AG09309 (cell line): ENCODE results near the gene RNF182.

Experiments
- DNase-seq: peaks from one replicate; pipeline ENCODE4 v3.0.0-alpha.2; 2010; ENCODE audit warnings: low read depth
- H3K4me3 ChIP-seq: 2 replicates; pipeline ENCODE4 v1.5.1; 2011; ENCODE audit warnings: mild to moderate bottlenecking, low read depth, low read length, moderate library complexity; ENCODE audit not compliant: control insufficient read depth
- CTCF ChIP-seq: IDR thresholded peaks from 2 replicates; pipeline ENCODE4 v1.5.1; 2011; ENCODE audit warnings: mild to moderate bottlenecking, low read depth, low read length, inconsistent platforms; ENCODE audit not compliant: insufficient read depth, control insufficient read depth; ENCODE audit errors: missing control alignments

Gene RNF182

GRCh38 chr6:14023855-14024254 is 99.1 kb downstream of the RNF182 start:
- H3K4me3 ChIP-seq = no peak overlapping the region
- no peak for TF ChIP-seq CTCF
- no peak for DNase-seq

GRCh38 chr6:14025160-14025559 is 100.4 kb downstream of the RNF182 start:
- TF ChIP-seq CTCF = no peak
- no peak for DNase-seq
- H3K4me3 ChIP-seq = no peak overlapping the region

- TF ChIP-seq CTCF = no peak
- DNase-seq = no peak
- H3K4me3 ChIP-seq = no peak overlapping the region
Observed at GRCh38 chr6:14026831-14027539, 102.2 kb downstream of the RNF182 start.

- no peak for DNase-seq
- TF ChIP-seq CTCF = no peak
Observed at GRCh38 chr6:14028631-14029030, 103.9 kb downstream of the RNF182 start.

GRCh38 chr6:14029605-14030004 is 104.9 kb downstream of the RNF182 start:
- no peak overlapping the region for H3K4me3 ChIP-seq
- no peak for DNase-seq
- TF ChIP-seq CTCF = no peak

More at GRCh38 chr6:14028631-14029030, 103.9 kb downstream of the RNF182 start:
- no peak overlapping the region for H3K4me3 ChIP-seq
